ENCODE data around the gene HS3ST2. TPM values are rescaled to one million over a fixed set of nuclear protein-coding genes. Genes with fewer than 3 reads are reported as not detected.
"Not testable (repeated sequence)": the region's sequence is repeated elsewhere in the genome, so short reads cannot be mapped to it uniquely, and the experiment has no call there.

The HS3ST2 gene
- total RNA-seq, 2 donors from 2014 or later: not detected

DNA sequence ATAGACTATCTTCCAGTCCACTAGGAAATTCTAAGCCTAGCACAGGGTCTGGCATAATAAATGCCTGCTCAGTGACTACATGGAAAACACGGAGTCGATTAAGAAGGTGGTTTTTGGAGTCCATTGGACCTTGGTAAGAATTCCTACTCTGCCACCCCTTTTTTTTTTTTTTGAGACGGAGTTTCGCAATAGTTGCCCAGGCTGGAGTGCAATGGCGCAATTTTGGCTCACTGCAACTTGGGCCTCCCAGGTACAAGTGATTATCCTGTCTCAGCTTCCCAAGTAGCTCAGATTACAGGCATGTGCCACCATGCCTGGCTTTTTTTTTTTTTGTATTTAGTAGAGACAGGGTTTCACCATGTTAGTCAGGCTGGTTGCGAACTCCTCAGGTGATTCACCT, 123.2 kb downstream of the HS3ST2 start:
- H3K9me3 Mint-ChIP-seq: no peaks in the 10 kb centered on the region
- H3K27ac Mint-ChIP-seq: no peak overlapping the region
- ATAC-seq (no peak), DNase-seq (ENCODE audit: low spot score) (no peak)
- H3K27me3 Mint-ChIP-seq: peaks cover 22 to 44% of the 10 kb centered on the region in 2 donors
- no peak overlapping the region for H3K4me3 Mint-ChIP-seq
- no peaks in the 10 kb centered on the region for H3K36me3 Mint-ChIP-seq
- no peaks in the 10 kb centered on the region for H3K4me1 Mint-ChIP-seq (ENCODE audit: low read depth in 2 of 2)

DNA sequence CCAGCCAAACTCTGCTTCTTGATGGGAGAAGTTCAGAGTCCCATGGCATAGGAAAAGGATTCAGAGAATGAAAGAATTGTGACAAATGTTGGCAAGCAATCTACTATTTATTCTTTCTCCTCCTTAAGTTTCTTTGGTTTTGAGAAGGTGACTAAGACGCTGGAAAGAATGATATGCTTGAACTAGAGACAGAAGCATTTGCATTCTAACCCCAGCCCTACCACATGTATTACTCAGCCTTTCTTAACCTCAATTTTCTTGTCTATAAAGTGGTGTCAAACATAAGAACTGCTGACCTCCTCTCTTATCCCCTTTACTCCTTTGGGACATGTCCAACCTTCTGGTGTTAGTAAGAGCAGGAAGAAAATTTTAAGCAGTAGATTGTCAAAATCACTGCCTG, 124.7 kb downstream of the HS3ST2 start:
- Mint-ChIP-seq H3K27ac (no peak overlapping the region), H3K9me3 (no peaks in the 10 kb centered on the region), H3K36me3 (no peaks in the 10 kb centered on the region), H3K4me3 (no peak overlapping the region), H3K27me3 (peaks cover 23 to 43% of the 10 kb centered on the region in 2 donors), H3K4me1 (ENCODE audit: low read depth in 2 of 2) (no peaks in the 10 kb centered on the region)
- ATAC-seq (no peak), DNase-seq (ENCODE audit: low spot score) (no peak)

DNA sequence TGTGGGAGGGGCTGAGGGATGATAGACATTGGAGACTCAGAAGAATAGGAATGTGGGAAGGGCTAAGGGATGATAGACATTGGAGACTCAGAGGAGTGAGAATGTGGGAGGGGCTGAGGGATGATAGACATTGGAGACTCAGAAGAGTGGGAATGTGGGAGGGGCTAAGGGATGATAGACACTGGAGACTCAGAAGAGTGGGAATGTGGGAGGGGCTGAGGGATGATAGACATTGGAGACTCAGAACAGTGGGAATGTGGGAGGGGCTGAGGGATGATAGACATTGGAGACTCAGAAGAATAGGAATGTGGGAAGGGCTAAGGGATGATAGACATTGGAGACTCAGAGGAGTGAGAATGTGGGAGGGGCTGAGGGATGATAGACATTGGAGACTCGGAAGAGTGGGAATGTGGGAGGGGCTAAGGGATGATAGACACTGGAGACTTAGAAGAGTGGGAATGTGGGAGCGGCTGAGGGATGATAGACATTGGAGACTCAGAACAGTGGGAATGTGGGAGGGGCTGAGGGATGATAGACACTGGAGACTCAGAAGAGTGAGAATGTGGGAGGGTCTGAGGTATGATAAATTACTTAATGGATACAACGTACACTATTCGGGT, 125.9 kb downstream of the HS3ST2 start:
- H3K36me3 Mint-ChIP-seq; H3K4me1 Mint-ChIP-seq (ENCODE audit: low read depth in 2 of 2); H3K27ac Mint-ChIP-seq; DNase-seq (ENCODE audit: low spot score); H3K9me3 Mint-ChIP-seq; ATAC-seq; H3K4me3 Mint-ChIP-seq: not testable (repeated sequence)
- H3K27me3 Mint-ChIP-seq: peaks cover 26 to 49% of the 10 kb centered on the region in 2 donors

DNA sequence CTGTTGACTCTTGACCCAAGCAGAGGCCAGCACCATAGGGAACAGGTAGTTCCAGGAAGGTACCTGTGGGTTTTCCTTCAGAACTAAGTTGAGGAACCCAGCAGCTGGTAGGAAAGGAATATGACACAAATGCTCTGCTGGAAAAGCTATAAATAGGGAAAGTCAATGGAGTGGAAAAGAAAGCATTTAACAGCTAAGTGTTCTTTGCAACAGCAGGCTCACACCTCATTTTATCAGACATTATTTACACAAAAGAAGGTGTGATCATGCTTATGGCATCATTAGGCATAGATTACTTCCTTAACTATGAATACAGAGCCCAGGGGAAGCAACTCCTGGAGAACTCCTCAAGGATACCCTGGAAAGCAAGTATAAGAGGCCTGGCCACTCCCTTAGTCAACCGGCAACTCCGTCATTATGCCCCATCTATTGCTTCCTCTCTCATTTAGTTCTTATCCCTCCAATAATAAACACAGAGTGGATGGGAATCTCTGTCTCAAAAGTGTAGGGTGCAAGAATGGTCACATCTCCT, 128.1 kb downstream of the HS3ST2 start:
- no peaks in the 10 kb centered on the region for H3K4me1 Mint-ChIP-seq (ENCODE audit: low read depth in 2 of 2)
- ATAC-seq (no peak), DNase-seq (ENCODE audit: low spot score) (no peak)
- no peak overlapping the region for H3K27ac Mint-ChIP-seq
- peaks cover 33 to 58% of the 10 kb centered on the region in 2 donors for H3K27me3 Mint-ChIP-seq
- no peak overlapping the region for H3K4me3 Mint-ChIP-seq
- no peaks in the 10 kb centered on the region for H3K9me3 Mint-ChIP-seq
- no peaks in the 10 kb centered on the region for H3K36me3 Mint-ChIP-seq

DNA sequence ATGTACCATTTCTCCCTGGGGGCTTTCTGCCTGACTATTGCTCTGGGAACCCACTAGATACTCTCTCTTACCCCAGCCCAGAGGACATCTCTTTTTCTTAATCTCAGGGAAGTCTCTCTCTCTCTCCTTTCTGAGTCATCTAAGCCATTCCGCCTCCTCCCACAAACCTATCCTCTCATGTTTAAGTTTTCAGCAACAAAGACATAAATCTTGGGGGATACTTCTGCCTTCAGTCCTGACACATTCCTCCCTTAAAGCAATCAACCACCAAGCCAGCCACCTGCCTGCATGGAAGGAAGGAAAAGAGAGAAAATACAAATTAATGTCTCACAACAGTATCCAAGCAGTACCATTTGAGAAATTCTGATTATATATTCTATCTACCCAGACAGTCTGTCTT, 128.8 kb downstream of the HS3ST2 start:
- Mint-ChIP-seq H3K4me3 (no peak overlapping the region), H3K27ac (no peak overlapping the region)

DNA sequence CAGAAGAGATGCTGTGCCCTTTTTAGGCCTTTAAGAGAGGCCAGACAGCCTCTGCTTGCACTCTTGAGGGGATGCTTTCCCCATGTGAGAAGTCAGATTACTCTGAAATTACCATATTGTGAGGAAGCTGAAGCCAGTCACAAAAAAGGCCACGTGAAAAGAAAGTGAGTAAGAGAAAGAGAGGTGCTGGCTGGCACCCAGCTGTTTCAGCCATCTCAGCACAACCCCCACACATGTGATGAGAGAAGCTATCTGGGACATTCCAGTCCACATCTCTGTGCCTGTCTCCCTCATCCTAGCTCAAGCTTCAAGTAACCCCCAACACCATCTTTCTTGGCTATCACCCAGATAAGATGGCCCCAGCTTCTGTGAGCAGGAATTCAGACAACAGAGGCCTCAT, 131.4 kb downstream of the HS3ST2 start:
- Mint-ChIP-seq H3K4me1 (ENCODE audit: low read depth in 2 of 2) (peaks cover 3 to 7% of the 10 kb centered on the region in 2 donors), H3K9me3 (no peaks in the 10 kb centered on the region), H3K36me3 (no peaks in the 10 kb centered on the region), H3K27ac (no peak overlapping the region), H3K27me3 (peaks cover 33 to 66% of the 10 kb centered on the region in 2 donors), H3K4me3 (no peak overlapping the region)
- ATAC-seq (no peak), DNase-seq (ENCODE audit: low spot score) (no peak)

More for the DNA sequence above, 128.8 kb downstream of the HS3ST2 start:
- H3K9me3 Mint-ChIP-seq: no peaks in the 10 kb centered on the region
- H3K4me1 Mint-ChIP-seq (ENCODE audit: low read depth in 2 of 2): no peaks in the 10 kb centered on the region
- peaks cover 33 to 63% of the 10 kb centered on the region in 2 donors for H3K27me3 Mint-ChIP-seq
- DNase-seq (ENCODE audit: low spot score) (no peak), ATAC-seq (no peak)
- no peaks in the 10 kb centered on the region for H3K36me3 Mint-ChIP-seq

DNA sequence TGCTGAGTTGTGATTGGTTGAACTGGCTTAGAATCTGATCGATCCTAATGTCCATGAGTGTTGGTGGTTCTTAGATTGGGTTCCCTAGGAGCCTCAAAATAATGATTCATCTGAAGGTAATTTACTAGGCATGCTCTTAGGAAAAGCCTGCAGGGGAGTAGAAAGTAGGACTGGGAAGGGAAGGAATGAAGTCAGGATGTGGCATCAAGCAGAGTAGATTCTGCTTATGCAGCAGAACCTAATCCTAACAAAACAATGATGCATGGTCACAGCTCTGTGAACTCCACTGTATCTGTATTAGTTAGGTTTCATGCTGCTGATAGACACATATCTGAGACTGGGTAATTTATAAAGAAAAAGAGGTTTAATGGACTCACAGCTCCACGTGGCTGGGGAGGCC, 132.5 kb downstream of the HS3ST2 start:
- no peak for DNase-seq (ENCODE audit: low spot score)
- H3K9me3 Mint-ChIP-seq: no peaks in the 10 kb centered on the region
- ATAC-seq: no peak
- H3K4me1 Mint-ChIP-seq (ENCODE audit: low read depth in 2 of 2): peaks cover 3 to 7% of the 10 kb centered on the region in 2 donors
- no peak overlapping the region for H3K27ac Mint-ChIP-seq
- H3K36me3 Mint-ChIP-seq: no peaks in the 10 kb centered on the region
- H3K27me3 Mint-ChIP-seq: peaks cover 30 to 58% of the 10 kb centered on the region in 2 donors
- H3K4me3 Mint-ChIP-seq: no peak overlapping the region

DNA sequence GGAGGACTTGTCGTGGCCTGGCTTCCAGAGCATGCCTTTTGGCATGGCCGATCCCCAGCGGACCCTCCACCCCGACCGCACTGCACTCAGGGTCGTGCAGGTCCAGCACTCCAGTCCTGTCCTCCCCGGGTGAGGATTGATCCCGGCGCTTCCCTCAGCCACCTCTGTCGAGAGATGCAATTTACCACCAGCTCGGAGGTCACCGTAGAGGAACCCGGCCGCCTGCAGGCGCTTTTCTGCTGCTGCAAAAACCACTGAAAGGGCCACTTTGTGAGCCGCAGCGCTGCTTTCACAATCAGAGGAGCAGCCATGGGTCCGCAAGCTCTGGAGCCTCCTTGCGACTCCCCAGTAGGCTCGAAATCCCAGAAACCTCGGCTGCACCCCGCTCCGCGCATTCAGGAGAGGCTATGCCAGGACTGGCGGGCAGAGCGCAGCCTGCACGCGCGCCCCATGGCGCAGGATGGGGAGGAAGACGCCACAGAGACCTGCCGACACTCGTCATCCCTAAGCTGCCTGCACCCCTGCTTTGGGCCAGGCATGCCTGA, 134.2 kb downstream of the HS3ST2 start:
- Mint-ChIP-seq H3K27me3 (peaks cover 31 to 64% of the 10 kb centered on the region in 2 donors), H3K9me3 (no peaks in the 10 kb centered on the region), H3K27ac (no peak overlapping the region), H3K4me3 (no peak overlapping the region), H3K4me1 (ENCODE audit: low read depth in 2 of 2) (peaks cover 3 to 7% of the 10 kb centered on the region in 2 donors), H3K36me3 (no peaks in the 10 kb centered on the region)
- peak; percentile 31 to 36 for ATAC-seq
- no peak for DNase-seq (ENCODE audit: low spot score)

DNA sequence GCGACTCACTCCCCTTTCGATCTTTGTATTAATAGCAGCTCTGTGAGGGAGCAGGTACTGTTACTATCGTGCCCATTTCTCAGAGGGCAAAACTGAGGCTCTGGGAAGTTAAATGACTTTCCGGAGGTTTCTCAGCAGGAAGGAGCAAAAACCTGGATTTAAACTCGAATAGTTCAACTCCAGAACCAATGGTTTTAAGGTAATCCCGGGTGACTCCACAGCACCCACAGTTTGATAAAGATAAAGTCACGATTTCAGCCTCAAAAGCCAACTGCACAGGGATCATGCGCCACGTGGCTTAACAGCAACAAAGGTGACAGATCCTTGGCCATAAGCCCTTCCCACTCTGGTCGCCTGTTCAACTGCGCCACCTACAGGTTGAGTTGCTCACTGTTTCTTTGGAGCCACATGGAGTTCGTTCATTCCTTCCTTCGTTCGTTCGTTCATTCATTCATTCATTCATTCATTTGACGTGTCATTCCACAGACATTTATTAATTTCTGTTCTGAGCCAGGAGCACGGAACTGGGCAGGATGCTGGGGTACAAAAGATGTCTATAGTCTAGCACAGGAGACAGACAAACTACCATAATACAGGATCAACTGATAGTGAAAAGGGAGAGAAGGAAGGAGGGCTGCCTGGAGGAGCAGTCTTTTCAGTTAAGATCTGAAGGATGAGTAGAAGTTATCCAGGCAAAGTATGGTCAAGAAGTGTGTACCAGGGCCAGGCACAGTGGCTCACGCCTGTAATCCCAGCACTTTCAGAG, 134.8 kb downstream of the HS3ST2 start:
- H3K36me3 Mint-ChIP-seq: no peaks in the 10 kb centered on the region
- no peak for ATAC-seq
- peaks cover 3 to 7% of the 10 kb centered on the region in 2 donors for H3K4me1 Mint-ChIP-seq (ENCODE audit: low read depth in 2 of 2)
- no peak overlapping the region for H3K4me3 Mint-ChIP-seq
- peaks cover 30 to 64% of the 10 kb centered on the region in 2 donors for H3K27me3 Mint-ChIP-seq
- no peak for DNase-seq (ENCODE audit: low spot score)
- no peak overlapping the region for H3K27ac Mint-ChIP-seq
- H3K9me3 Mint-ChIP-seq: no peaks in the 10 kb centered on the region

DNA sequence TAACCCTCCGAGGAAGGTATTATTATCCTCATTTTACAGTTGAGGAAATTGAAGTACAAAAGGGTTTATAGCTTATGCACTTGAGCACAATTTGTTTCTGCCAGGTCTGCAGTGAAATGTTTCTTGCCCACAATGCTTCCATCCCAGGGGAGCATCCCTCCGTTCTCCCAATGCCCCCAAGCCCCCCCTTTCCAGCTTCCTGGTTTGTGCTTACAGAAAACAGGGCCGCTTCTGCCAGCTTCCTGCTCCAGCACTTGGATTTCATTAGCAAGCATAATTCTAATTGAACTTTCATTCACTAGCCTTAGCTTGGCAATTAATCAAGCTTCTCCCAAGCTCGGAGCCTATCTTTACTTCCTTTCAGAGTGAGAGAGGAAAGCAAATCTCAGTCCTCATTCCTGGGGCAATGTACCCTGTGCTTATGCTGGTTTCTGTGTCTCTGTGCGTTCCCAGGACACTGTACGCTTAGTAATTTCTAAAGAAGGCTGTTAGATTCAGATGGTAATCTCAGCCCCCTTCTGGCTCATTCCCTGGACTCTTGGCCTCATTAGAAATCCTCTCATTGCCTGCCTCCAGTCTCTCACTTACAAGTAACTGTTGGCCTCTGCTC, 141.6 kb downstream of the HS3ST2 start:
- no peaks in the 10 kb centered on the region for H3K4me1 Mint-ChIP-seq (ENCODE audit: low read depth in 2 of 2)
- DNase-seq (ENCODE audit: low spot score) (no peak), ATAC-seq (no peak)
- H3K27me3 Mint-ChIP-seq: peaks cover 13 to 40% of the 10 kb centered on the region in 2 donors
- no peak overlapping the region for H3K4me3 Mint-ChIP-seq
- no peaks in the 10 kb centered on the region for H3K9me3 Mint-ChIP-seq
- no peaks in the 10 kb centered on the region for H3K36me3 Mint-ChIP-seq
- no peak overlapping the region for H3K27ac Mint-ChIP-seq

DNA sequence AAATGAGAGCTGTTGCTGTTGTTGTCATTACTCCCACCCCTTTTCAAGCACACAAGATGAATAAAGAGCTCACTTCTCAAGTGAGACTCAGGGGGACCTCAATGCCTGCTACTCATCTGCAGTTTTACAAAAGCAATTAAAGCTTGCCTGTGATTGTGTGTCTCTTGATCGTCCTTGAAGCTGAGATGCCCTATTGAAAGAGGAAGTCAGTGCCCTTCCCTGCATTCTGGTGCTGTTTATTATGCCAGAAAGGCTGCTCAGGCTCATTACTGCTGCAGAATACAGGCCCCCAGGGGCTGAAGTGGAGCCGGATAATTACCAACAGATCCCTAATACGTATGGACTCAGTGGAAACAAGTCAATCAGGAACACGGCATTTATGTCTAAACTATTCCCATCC, 147.2 kb downstream of the HS3ST2 start:
- Mint-ChIP-seq H3K27ac (no peak overlapping the region), H3K9me3 (no peaks in the 10 kb centered on the region), H3K27me3 (peaks cover 25 to 54% of the 10 kb centered on the region in 2 donors), H3K4me1 (ENCODE audit: low read depth in 2 of 2) (no peaks in the 10 kb centered on the region), H3K4me3 (no peak overlapping the region), H3K36me3 (no peaks in the 10 kb centered on the region)
- DNase-seq (ENCODE audit: low spot score) (no peak), ATAC-seq (no peak)

DNA sequence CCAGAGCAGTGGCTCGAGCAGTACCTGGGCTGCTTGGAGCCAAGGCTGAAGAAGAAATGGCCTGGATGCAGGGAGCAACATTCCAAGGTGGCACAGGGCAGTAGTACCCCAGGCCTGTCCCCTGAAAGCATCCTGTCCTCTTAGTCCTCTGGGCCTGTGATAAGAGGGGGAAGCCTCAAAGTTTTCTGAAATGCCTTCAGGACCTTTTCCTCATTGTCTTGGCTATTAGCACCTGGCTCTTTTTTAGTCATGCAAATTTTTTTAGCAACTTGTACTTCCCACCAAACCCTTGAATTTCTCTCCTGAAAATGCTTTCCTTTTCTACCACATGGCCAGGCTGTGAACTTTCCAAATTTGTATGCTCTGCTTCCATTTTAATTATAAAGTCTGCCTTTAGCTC, 148.9 kb downstream of the HS3ST2 start:
- Mint-ChIP-seq H3K27ac (no peak overlapping the region), H3K4me3 (no peak overlapping the region), H3K36me3 (no peaks in the 10 kb centered on the region), H3K9me3 (no peaks in the 10 kb centered on the region), H3K27me3 (peaks cover 33 to 61% of the 10 kb centered on the region in 2 donors), H3K4me1 (ENCODE audit: low read depth in 2 of 2) (no peaks in the 10 kb centered on the region)
- DNase-seq (ENCODE audit: low spot score): no peak
- ATAC-seq: no peak

All from natural killer cell treated with Interleukin-12 subunit alpha and Interleukin-12 subunit beta and Interleukin-15 and Interleukin-18, amount 100 ng/mL, for 72 hours (primary cell).